ELF-1 (cell line): ENCODE results near the gene FRAS1.

Experiments
- DNase-seq: peaks from one replicate; pipeline ENCODE4 v3.0.0-alpha.2; 2016; ENCODE audit warnings: low read depth, low spot score

FRAS1 gene

GRCh38 chr4:78569306-78569821 is 512.2 kb downstream of the FRAS1 start:
- peak; percentile 47 for DNase-seq

GRCh38 chr4:78570117-78570516 is 513.0 kb downstream of the FRAS1 start:
- no peak for DNase-seq

DNA sequence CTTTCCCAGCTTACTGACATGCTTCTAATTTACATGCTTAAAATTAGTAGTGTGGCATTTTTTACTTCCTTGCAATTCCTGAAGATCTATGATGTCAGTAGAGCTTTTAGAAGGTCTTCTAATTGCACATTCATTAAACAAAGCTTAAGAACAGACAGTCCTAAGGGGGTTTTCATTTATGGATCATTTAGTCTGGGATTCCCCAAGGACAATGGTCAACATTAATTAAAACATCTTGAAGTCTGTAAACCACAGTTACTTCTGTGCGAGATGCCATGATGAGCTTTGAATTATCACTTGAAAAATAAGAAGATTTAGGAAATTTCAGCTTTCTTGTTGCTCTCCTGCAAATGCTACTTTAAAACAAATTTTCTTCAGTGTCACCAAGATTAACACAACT is 514.7 kb downstream of the FRAS1 start:
- no peak for DNase-seq

- DNase-seq: no peak
Observed at GRCh38 chr4:78578674-78579425, 521.7 kb downstream of the FRAS1 start.

DNA sequence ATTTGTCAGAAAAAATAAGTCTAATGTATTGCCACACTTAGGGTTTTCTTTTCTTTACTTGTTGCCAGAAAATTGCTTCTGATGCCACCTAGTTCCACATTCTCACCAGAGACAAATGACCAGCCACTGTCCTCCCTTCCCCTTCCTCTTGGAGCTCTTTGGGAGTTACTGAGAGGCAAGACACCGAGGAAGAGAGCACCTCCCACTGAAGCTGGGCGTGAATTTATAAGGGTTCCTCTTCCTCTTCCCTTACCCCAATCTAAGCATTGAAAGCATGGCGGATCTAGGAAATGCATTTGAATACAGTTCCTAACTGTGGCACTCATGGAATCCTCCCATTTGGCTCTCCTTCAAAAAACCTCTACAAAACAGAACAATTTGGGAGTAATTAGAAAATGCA is 524.5 kb downstream of the FRAS1 start:
- no peak for DNase-seq

GRCh38 chr4:78584863-78585547 is 527.9 kb downstream of the FRAS1 start:
- DNase-seq: no peak

- DNase-seq: no peak
Observed at GRCh38 chr4:78585633-78586032, 528.5 kb downstream of the FRAS1 start.

DNA sequence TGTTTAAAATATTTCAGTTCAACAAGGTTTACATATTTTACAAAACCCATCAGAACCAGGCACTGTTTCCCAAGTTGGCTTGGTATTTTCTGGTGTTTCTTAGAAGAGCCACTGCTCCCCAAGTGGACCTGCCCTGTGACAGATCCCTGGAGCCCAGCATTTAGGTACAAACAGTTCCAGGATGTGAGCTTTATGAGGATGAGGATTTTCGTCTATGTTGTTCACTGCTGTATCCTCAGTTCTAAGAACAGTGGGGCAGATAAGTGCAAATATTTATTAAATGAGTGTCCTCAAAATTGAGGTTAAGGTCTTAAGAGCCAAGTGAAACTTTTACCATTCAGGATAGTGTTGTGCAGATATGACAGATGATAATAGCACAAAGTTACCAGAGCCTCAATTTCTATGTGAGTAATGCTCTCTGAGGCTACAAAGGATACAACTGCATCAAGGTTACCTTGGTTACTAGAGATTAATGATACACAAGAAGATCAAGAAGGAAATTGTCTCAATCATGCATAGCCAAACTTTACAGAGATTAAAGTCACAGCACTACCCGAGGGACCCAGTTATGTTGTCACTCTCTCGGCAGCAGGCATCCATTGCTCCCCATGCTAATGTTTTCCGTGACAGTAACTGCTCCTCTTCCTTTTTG is 531.9 kb downstream of the FRAS1 start:
- DNase-seq: no peak

GRCh38 chr4:78591404-78591803 is 534.3 kb downstream of the FRAS1 start:
- no peak for DNase-seq

- DNase-seq: no peak
Observed at GRCh38 chr4:78592088-78592783, 535.1 kb downstream of the FRAS1 start.
